Measurements from ENCODE around the gene SLIT1.
A peak's percentile ranks its signal among the peaks of the same experiment; 100 is the strongest.

SLIT1 gene

DNA sequence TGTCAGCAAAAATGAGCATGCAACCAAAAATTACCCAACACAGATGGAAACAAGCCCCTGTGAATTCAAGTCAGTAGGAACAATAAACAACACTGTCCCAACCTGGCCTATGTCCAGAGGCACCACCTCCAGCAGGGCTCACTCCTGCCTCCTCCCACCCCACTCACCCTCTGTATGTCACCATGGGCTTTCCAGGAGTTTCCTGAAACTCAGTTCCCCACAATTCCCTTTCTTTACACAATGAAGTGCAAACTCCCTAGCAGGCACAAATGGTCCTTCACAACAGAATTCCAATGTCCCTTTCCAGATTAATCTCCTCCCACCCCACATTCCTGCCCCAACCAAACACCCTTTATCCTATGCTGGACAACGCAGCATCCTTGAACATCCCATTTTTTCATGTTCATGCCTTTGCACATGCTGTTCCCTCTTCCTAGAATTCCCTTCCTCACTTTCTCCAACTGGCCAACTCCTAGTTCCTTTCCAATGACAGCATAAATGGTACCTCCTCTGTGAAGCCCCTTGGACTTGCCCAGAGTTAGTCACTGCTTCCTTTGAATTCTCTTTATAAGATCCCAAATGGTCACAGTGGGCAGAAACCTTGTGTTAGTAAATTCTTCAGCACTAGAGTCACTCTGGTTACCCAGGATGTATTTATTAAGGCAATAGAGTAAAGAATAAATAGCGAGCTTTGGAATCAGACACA is 157.5 kb downstream of the SLIT1 start:
- DNase-seq (ENCODE audit: low spot score): no peak
- TF ChIP-seq, protein P1, sequence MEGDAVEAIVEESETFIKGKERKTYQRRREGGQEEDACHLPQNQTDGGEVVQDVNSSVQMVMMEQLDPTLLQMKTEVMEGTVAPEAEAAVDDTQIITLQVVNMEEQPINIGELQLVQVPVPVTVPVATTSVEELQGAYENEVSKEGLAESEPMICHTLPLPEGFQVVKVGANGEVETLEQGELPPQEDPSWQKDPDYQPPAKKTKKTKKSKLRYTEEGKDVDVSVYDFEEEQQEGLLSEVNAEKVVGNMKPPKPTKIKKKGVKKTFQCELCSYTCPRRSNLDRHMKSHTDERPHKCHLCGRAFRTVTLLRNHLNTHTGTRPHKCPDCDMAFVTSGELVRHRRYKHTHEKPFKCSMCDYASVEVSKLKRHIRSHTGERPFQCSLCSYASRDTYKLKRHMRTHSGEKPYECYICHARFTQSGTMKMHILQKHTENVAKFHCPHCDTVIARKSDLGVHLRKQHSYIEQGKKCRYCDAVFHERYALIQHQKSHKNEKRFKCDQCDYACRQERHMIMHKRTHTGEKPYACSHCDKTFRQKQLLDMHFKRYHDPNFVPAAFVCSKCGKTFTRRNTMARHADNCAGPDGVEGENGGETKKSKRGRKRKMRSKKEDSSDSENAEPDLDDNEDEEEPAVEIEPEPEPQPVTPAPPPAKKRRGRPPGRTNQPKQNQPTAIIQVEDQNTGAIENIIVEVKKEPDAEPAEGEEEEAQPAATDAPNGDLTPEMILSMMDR (IDR thresholded peaks at IDR 0.05; ENCODE audit: extremely low read depth, missing control alignments): no peak

DNA sequence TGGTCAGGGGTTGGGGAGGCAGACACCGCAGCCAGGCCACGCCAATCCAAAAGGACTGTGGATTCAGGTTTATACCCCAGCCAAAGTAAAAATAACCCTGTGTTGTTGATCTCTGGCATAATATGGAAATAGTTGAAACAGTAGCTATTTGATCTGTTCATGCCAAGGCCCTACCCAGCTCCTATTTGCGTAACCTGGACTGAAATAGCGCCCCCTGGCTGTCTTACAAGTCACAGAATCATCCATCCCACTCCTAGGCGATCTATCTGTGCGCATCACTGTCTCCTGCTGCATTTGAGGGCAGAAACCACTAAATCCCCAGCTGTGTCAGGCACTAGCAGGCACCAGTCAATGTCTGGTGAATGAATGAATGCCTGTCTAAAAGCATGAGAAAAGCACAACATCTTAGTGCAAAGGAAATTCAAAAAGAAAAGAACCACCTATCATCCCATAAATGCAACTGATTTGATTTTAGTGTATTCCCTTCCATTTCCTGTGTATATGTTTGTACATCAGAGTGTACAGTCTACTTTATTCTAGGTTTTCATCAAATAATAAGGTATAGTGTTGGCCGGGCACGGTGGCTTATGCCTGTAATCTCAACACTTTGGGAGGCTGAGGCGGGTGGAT is 160.0 kb downstream of the SLIT1 start:
- peak; percentile 73 for DNase-seq (ENCODE audit: low spot score)
- TF ChIP-seq, protein P1 (IDR thresholded peaks at IDR 0.05; ENCODE audit: extremely low read depth, missing control alignments): peak; percentile 47

DNA sequence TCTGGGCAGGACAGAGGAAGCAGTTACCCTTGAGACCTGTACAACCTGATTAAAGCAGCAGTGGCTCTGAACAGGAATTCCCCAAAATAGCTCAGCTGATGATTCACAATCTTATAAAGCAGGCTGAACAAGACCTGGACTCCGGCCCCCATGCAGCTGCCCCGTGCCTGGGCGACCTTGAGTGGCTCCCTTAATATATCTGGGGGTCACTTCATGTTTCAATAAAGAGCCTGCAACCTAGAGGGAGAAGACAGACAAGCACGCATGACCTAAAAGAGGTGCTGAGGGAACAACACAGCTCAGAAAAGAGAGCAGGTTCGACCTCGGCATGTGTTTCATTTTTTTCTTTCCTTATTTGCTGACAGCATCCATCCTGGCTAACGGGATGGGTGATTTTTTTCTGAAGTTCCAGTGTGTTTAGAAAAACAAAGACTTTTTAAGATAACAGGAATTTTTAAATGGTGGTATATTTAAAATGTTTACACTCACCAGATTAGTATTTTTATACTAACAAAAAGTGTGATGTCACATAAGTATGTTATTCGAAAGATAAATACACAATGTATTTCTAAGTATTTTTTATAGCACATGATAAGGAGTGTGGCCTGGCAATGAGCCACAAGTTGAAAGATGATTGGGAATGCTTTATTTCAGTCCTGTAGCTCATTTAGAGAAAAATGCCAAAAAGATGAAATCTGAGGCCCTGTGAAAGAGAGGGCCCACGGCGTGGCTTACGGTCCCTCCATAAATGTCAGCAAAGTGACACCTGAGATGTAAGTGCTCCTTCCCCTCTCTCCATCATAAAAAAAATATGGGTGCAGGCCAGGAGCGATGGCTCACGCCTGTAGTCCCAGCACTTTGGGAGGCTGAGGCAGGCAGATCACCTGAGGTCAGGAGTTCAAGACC is 161.3 kb downstream of the SLIT1 start:
- DNase-seq (ENCODE audit: low spot score): peak; percentile 52
- TF ChIP-seq, protein P1 (IDR thresholded peaks at IDR 0.05; ENCODE audit: extremely low read depth, missing control alignments): no peak

DNA sequence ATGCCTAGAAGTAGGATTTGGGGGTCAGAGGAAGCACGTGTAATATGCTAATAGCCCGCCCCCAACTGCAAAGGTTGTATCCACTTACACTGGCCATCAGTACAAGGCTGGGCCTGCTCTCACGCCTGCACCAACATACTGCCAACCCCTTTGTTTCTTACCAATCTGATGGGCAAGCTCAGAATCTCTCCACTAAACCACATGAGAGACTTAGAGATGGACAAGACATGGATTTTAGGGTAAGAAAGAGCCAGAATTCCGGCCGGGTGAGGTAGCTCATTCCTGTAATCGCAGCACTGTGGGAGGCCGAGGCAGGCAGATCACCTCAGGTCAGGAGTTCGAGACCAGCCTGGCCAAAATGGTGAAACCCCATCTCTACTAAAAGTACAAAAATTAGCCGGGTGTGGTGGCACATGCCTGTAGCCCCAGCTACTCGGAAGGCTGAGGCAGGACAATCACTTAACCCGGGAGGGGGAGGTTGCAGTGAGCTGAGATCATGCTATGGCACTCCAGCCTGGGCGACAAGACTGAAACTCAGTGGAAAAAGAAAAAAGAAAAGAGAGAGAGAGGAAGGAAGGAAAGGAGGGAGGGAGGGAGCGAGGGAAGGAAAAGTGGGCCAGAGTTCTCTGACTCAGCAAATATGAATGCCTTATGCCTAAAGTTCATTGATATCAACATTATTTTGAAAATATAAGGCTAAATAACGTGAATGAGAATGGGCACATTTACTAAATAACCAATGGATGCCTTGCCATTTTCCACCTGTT is 162.2 kb downstream of the SLIT1 start:
- DNase-seq (ENCODE audit: low spot score): no peak
- TF ChIP-seq, protein P1 (IDR thresholded peaks at IDR 0.05; ENCODE audit: extremely low read depth, missing control alignments): no peak

DNA sequence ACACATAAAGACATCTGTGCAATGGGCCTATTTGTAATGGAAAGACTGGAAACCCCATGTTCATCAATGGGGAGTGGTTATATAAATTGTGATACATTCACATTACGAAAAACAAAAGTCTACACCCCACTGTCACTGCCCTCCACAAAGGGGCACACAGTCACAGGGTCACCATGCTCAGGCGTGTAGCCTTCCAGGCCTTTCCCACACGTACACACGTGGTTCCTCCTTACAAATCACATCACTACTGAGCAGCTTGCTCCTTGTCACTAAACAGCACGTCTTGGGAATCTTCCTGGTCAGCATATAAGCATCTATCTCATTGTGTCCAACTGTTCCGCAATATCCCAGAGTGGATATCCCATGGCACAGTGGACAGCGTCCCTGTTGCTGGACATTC is 163.1 kb downstream of the SLIT1 start:
- TF ChIP-seq, protein P1 (IDR thresholded peaks at IDR 0.05; ENCODE audit: extremely low read depth, missing control alignments): no peak
- DNase-seq (ENCODE audit: low spot score): no peak

DNA sequence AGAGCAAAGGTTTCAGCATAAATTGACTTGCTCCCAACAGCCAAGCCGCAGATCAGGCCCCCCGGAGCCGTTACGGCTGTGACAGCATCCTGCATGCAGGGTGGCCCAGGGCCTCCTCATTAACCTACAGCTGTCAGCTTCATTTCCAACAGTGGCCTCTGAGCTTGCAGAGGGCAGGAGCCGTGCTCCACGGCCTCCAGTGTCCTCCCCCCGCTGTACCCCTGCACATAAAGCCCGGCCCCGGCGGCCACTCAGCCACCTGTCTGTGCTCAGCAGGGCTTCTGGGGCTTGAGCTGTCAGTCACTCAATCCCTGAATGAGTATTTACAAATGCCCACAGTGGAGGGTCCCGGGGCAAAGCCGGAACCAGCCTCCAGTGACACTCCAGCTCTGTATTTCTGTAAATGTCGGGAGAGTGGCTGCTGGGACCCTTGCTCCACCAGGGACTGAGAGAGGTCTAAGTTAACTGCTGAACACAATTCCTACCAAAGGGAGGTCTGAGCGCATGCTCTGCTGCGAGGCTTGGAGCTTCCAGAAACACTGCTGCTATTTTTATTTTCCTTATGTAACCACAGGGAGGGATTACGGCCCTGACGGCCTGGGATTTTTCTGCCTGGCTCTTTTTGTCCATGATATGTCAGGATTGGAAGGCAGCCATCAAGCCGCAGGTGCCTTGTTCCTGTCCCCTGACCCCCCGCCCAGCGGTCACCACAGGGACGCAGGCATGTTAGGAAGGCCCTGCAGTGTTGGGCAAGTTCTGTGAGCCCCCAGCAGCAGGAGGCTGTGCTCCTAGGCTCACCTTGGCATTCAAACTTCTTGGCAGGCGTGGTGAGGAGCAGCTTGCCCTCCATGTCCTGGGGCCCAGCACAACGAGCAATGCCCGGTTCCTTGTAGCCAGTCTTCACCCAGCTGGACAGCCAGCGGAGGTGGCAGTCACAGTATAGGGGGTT is 165.0 kb downstream of the SLIT1 start:
- DNase-seq (ENCODE audit: low spot score): no peak
- TF ChIP-seq, protein P1 (IDR thresholded peaks at IDR 0.05; ENCODE audit: extremely low read depth, missing control alignments): no peak
